Ovary (tissue), 3 donors: Measurements from ENCODE around the gene BCL6B.

Experiments
- EP300 ChIP-seq: sonication (generic); formaldehyde crosslinking; IDR thresholded peaks from one replicate; pipeline ENCODE4 v1.6.1; 2017; ENCODE audit warnings: antibody characterized with exemption
- POLR2A ChIP-seq: fragments of 450-650 bp; IDR thresholded peaks from one replicate; pipeline ENCODE4 v1.6.1; 2017; ENCODE audit warnings: antibody characterized with exemption, mild to moderate bottlenecking, moderate library complexity
- TF ChIP-seq, protein P1 (sequence below), 3 donors: fragments of 450-650 bp in 2 of 3; fragments of 200-600 bp in 1 of 3; IDR thresholded peaks; one replicate each; pipeline versions ENCODE4 v1.5.1 to v1.8.0; 2016 to 2022; ENCODE audit warnings: antibody characterized with exemption in 3 of 3, mild to moderate bottlenecking in 1 of 3
- donor health status: DM: no; HTN: no; CAD: no.

DNA sequence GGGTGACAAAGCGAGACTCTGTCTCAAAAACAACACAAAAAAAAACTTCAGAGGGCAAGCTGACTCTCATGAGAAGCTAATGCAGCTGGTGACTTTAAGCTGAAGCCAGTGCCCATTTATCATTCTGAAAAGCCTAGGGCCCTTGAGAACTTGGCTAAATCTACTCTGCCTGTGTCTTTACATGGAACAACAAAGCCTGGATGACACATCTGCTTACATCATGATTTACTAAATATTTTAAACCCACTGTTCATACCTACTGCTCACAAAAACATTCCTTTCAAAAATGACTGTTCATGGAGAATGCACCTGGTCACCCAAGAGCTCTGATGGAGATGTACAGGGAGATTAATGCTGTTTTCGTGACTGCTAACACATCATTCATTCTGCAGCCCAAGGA is 33.1 kb upstream of the BCL6B start:
- TF ChIP-seq, protein P1, sequence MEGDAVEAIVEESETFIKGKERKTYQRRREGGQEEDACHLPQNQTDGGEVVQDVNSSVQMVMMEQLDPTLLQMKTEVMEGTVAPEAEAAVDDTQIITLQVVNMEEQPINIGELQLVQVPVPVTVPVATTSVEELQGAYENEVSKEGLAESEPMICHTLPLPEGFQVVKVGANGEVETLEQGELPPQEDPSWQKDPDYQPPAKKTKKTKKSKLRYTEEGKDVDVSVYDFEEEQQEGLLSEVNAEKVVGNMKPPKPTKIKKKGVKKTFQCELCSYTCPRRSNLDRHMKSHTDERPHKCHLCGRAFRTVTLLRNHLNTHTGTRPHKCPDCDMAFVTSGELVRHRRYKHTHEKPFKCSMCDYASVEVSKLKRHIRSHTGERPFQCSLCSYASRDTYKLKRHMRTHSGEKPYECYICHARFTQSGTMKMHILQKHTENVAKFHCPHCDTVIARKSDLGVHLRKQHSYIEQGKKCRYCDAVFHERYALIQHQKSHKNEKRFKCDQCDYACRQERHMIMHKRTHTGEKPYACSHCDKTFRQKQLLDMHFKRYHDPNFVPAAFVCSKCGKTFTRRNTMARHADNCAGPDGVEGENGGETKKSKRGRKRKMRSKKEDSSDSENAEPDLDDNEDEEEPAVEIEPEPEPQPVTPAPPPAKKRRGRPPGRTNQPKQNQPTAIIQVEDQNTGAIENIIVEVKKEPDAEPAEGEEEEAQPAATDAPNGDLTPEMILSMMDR (IDR thresholded peaks at IDR 0.05) = no peak
- no peak for TF ChIP-seq POLR2A
- no peak for TF ChIP-seq EP300
